ENCODE measurements around the gene CFAP65. TPM values are rescaled to one million over a fixed set of nuclear protein-coding genes. Genes with fewer than 3 reads are reported as not detected.

CFAP65 gene
- total and polyA plus RNA-seq, 2 of the 13 experiments (the other 11 are each of a cell fraction or from before 2014, with no cell fraction given) = 0.05 TPM; not detected in 1

DNA sequence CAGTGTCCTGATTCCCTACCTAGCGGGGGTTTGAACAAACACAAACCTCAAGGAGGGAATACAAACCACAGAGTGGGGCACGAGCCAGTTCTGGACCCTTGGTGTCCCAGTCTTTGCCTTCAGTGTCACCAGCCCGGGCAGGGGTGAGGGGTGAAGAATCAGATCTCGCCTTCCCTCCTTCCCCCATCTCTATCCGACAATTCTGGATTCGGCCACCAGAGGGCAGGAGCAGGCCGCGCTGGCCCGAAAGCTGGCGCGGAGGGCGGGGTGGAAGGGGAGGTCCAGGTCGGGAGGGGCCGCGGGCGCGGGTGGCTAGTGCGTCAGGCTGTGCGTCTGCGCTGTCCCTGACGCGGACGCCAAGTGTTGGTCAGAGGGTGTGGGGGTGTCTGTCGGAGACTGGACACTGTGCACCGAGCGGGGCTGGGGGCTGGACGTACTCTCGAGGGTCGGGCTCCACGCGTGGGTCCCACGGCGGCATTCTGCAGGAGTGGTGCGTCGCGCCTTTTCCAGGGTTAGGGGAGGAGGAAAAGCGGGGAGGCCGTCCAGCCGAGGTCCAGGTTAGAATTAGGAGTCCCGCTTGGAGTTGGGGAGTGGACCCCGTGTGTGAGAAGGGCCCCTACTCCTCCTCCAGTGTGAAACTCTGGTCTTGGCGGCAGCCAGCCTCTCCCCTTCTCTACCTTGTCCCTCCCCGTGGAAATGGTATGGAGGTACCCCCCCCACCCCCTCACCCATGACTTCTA, 45.2 kb downstream of the CFAP65 start (continued):
- TF ChIP-seq ZNF512B (CRISPR knock-in tag; IDR thresholded peaks at IDR 0.05; ENCODE audit: borderline replicate concordance) = peak; percentile 83
- TF ChIP-seq FOSL2 (CRISPR knock-in tag; IDR thresholded peaks at IDR 0.05) = peak; percentile 47
- TF ChIP-seq, protein P1, sequence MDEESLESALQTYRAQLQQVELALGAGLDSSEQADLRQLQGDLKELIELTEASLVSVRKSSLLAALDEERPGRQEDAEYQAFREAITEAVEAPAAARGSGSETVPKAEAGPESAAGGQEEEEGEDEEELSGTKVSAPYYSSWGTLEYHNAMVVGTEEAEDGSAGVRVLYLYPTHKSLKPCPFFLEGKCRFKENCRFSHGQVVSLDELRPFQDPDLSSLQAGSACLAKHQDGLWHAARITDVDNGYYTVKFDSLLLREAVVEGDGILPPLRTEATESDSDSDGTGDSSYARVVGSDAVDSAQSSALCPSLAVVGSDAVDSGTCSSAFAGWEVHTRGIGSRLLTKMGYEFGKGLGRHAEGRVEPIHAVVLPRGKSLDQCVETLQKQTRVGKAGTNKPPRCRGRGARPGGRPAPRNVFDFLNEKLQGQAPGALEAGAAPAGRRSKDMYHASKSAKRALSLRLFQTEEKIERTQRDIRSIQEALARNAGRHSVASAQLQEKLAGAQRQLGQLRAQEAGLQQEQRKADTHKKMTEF (CRISPR knock-in tag; IDR thresholded peaks at IDR 0.05) = 0 out of 2 replicates have a peak, but pooled peaks have one; percentile 43
- no peak; the same call in 1 of the 2 replicates for TF ChIP-seq KDM1A (CRISPR knock-in tag; IDR thresholded peaks at IDR 0.05)
- peak; percentile 52 for TF ChIP-seq FOXA3 (CRISPR knock-in tag; IDR thresholded peaks at IDR 0.05)
- no peak for TF ChIP-seq STAT6 (CRISPR knock-in tag; IDR thresholded peaks at IDR 0.05; ENCODE audit: borderline replicate concordance)
- peak; percentile 43; the same call in 1 of the 2 replicates for TF ChIP-seq ZNF788 (CRISPR knock-in tag; IDR thresholded peaks at IDR 0.05; ENCODE audit: borderline replicate concordance)
- TF ChIP-seq, protein P2, sequence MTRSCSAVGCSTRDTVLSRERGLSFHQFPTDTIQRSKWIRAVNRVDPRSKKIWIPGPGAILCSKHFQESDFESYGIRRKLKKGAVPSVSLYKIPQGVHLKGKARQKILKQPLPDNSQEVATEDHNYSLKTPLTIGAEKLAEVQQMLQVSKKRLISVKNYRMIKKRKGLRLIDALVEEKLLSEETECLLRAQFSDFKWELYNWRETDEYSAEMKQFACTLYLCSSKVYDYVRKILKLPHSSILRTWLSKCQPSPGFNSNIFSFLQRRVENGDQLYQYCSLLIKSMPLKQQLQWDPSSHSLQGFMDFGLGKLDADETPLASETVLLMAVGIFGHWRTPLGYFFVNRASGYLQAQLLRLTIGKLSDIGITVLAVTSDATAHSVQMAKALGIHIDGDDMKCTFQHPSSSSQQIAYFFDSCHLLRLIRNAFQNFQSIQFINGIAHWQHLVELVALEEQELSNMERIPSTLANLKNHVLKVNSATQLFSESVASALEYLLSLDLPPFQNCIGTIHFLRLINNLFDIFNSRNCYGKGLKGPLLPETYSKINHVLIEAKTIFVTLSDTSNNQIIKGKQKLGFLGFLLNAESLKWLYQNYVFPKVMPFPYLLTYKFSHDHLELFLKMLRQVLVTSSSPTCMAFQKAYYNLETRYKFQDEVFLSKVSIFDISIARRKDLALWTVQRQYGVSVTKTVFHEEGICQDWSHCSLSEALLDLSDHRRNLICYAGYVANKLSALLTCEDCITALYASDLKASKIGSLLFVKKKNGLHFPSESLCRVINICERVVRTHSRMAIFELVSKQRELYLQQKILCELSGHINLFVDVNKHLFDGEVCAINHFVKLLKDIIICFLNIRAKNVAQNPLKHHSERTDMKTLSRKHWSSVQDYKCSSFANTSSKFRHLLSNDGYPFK (CRISPR knock-in tag; IDR thresholded peaks at IDR 0.05; ENCODE audit: borderline replicate concordance) = peak; percentile 34; the same call in 1 of the 2 replicates
- peak; percentile 64; the same call in 1 of the 2 replicates for TF ChIP-seq ZNF891 (CRISPR knock-in tag; IDR thresholded peaks at IDR 0.05)
- TF ChIP-seq MYPOP (CRISPR knock-in tag; IDR thresholded peaks at IDR 0.05) = peak; percentile 84; the same call in 1 of the 2 replicates
- TF ChIP-seq AKAP8 (CRISPR knock-in tag; IDR thresholded peaks at IDR 0.05) = 0 out of 2 replicates have a peak, but pooled peaks have one; percentile 37
- TF ChIP-seq ZNF614 (CRISPR knock-in tag; IDR thresholded peaks at IDR 0.05; ENCODE audit: borderline replicate concordance) = peak; percentile 41; the same call in 1 of the 2 replicates
- peak; percentile 50; the same call in 1 of the 2 replicates for TF ChIP-seq ZNF501 (CRISPR knock-in tag; IDR thresholded peaks at IDR 0.05)
- TF ChIP-seq SP5 (CRISPR knock-in tag; IDR thresholded peaks at IDR 0.05; ENCODE audit: borderline replicate concordance, low read depth) = peak; percentile 80
- peak; percentile 61; the same call in 1 of the 2 replicates for TF ChIP-seq SALL1 (CRISPR knock-in tag; IDR thresholded peaks at IDR 0.05)

Measured in HepG2 (cell line).